SK-N-MC (cell line): Measurements from ENCODE around the gene RUNX1.

Source experiments
- EZH2 ChIP-seq: fragments of 200-600 bp; sonication (generic); IDR thresholded peaks from one replicate; pipeline ENCODE4 v1.6.1; 2017; ENCODE audit warnings: antibody characterized with exemption
- POLR2AphosphoS5 ChIP-seq: IDR thresholded peaks from 2 replicates; pipeline ENCODE4 v1.6.1; 2012; ENCODE audit warnings: mild to moderate bottlenecking, low read depth, low read length, borderline replicate concordance

DNA sequence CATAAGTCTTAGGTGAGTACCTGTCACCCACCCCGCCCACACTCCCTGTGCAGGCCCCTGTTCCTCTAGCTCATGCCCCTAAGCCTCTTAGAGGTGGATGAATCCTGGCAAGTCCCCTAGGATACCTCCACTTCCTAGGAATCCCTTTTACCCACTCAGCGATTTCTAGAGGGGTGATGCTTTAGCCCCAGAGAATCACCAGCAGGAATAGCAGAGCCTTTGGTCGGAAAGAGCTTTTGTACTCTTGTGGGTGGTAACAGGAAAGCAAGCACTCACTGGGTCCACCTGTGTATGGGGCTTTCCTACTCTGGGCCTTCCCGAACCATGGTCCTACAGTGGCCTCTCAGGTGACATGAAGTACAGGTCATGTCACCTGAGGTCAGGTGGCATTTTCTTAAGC lies 207.9 kb downstream of the RUNX1 start:
- TF ChIP-seq POLR2AphosphoS5 (no peak), EZH2 (no peak)
